ENCODE results near the gene GINS1.

GINS1 gene

DNA sequence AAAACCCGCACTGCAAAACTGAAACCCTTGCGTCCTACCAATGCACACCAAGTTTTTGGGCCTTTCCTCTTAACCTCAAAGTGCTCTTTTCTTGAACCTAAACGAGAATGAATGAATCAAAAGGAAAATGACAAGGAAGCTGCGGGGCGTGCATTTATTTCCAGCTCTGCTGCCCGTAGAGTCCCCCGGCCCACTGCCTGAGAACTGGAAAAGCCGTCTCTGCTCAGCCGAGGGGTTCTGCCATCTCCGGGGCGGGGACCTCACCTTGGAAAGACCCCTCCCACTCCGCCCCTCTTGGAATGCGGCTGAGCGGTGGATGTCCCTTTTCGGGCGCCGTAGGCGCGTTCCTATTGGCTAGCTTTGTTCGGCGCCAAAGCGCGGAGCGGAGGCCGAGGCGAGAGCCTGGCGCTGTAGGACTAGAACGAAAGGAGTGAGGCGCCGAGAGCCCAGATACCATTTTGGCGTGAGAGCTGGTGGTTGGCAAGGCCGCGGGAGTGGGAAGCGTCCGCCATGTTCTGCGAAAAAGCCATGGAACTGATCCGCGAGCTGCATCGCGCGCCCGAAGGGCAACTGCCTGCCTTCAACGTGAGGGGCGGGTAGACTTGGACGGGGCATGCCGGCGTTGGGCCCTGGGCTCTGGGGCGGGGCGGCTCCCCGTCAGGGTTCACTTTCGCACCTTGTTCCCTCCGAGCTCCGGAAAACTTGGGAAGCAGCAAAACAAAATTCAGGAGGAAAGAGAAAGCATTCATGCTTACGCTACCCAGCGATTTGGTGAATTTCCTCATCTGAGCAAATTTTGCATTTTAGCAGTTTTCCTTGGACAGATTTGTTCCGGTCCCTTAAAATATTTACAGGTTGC lies at the start of gene GINS1:
GINS1 (plus strand) TSS at position 363 of the 859 bp plus-strand sequence; CDS start at position 511, 148 bp downstream.
- H3K27ac ChIP-seq, result peak within 1 kb of the TSS; percentile 74
- TF ChIP-seq ZFX (IDR thresholded peaks at IDR 0.05; ENCODE audit: borderline replicate concordance), result no peak
- TF ChIP-seq, protein P1, sequence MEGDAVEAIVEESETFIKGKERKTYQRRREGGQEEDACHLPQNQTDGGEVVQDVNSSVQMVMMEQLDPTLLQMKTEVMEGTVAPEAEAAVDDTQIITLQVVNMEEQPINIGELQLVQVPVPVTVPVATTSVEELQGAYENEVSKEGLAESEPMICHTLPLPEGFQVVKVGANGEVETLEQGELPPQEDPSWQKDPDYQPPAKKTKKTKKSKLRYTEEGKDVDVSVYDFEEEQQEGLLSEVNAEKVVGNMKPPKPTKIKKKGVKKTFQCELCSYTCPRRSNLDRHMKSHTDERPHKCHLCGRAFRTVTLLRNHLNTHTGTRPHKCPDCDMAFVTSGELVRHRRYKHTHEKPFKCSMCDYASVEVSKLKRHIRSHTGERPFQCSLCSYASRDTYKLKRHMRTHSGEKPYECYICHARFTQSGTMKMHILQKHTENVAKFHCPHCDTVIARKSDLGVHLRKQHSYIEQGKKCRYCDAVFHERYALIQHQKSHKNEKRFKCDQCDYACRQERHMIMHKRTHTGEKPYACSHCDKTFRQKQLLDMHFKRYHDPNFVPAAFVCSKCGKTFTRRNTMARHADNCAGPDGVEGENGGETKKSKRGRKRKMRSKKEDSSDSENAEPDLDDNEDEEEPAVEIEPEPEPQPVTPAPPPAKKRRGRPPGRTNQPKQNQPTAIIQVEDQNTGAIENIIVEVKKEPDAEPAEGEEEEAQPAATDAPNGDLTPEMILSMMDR (IDR thresholded peaks at IDR 0.05), result no peak

GRCh38 chr20:25360631-25361286 lies 46.7 kb upstream of the GINS1 start:
- H3K27ac ChIP-seq, result no peak overlapping the region

GRCh38 chr20:25361287-25361683 lies 46.2 kb upstream of the GINS1 start:
- TF ChIP-seq ZFX (IDR thresholded peaks at IDR 0.05; ENCODE audit: borderline replicate concordance), result no peak
- TF ChIP-seq, protein P1 (IDR thresholded peaks at IDR 0.05), result no peak

More at GRCh38 chr20:25360631-25361286, 46.7 kb upstream of the GINS1 start:
- no peak for TF ChIP-seq ZFX (IDR thresholded peaks at IDR 0.05; ENCODE audit: borderline replicate concordance)
- TF ChIP-seq, protein P1 (IDR thresholded peaks at IDR 0.05), result no peak

DNA sequence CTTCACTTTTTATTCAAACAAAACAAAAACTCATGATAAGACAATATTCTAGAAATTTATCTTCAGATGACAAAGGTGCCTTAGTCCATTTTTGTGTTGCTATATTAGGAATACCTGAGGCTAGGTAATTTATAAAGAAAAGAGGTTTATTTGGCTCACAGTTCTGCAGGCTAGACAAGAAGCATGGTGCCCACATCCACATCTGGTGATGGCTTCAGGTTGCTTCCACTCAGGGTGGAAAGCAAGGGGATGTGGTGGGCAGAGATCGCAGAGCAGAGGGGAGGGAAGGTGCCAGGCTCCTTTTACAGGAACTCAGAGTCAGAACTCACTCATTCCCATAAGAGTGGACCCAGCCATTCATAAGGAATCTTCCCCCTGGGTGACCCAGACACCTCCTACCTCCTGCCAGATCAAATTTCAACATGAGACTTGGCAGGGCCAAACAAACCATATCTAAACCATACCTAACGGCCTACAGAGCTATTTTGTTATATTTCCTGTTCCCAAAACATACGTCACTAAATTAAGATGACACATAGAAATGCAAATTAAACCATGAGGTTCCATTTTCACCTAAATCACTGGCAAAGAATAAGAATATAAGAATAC lies 43.2 kb upstream of the GINS1 start:
- H3K27ac ChIP-seq, result no peak overlapping the region
- TF ChIP-seq, protein P1 (IDR thresholded peaks at IDR 0.05), result no peak
- no peak for TF ChIP-seq ZFX (IDR thresholded peaks at IDR 0.05; ENCODE audit: borderline replicate concordance)

More at GRCh38 chr20:25361287-25361683, 46.2 kb upstream of the GINS1 start:
- H3K27ac ChIP-seq, result no peak overlapping the region

DNA sequence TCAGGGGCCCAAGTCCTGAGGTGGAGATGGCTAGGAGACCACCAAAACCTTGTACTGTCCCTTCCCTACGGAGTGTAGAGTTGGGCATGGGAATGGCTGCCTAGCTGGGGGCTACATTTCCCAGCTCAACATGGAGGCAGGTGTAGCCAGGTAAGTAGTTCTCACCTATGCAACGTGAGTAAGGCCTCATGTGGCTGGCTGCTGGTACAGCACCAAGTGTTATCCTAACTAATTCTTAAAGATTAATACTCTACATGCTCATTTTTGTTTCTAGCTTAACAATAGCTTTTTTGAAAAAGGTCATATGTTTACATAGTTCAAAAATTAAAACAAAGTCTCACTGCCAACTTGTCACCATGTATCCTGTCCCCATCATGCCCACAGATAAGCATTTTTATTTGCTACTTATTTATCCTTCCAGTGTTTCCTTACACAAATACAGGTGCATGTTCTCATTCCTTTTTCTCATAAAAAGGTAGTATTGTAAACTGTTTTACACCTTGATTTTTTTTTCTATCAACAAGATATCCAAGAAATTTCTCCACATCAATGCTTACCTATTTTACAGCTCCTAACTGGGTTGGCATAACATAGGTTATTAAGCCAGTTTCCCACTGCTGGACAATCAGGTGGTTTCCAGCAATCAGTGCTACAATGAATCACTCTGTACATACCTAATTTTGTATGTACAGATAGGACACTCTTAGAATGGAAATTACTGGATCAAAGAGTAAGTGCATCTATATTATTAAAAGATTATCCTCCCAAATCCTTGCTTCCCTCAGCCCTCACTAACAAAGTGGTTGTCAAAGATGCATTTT lies 42.4 kb upstream of the GINS1 start:
- TF ChIP-seq ZFX (IDR thresholded peaks at IDR 0.05; ENCODE audit: borderline replicate concordance), result no peak
- TF ChIP-seq, protein P1 (IDR thresholded peaks at IDR 0.05), result no peak
- H3K27ac ChIP-seq, result no peak overlapping the region

DNA sequence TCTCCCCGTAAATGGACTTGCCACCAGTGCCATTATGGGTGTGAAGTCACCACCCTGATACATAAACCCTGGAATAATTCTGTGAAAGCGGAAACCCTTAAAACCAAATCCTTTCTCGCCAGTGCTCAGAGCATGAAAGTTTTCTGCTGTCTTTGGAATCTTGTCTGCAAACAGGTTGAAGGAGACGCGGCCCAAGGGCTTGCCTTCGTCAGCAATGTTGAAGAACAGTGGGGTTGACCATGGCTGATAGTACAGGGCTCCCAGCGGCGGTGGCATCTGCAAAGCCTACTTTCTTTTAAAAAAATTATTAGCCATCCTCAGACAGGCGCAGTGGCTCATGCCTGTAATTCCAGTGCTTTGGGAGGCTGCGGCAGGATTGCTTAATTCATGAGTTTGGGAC lies 38.9 kb upstream of the GINS1 start:
- TF ChIP-seq, protein P1 (IDR thresholded peaks at IDR 0.05), result no peak
- no peak for TF ChIP-seq ZFX (IDR thresholded peaks at IDR 0.05; ENCODE audit: borderline replicate concordance)
- H3K27ac ChIP-seq, result no peak overlapping the region

Data from 22Rv1 (cell line).